KMS-11 (cell line): ENCODE measurements around the gene RLN1.
"Not testable (repeated sequence)": the region's sequence is repeated elsewhere in the genome, so short reads cannot be mapped to it uniquely, and the experiment has no call there.

ENCODE experiments used
- H2AFZ ChIP-seq: fragments of 200-600 bp; sonication (generic); 2 replicates; pipeline ENCODE4 v1.6.1; 2016; ENCODE audit warnings: antibody characterized with exemption, mixed run types, low read depth
- H3K27ac ChIP-seq: fragments of 200-600 bp; sonication (generic); 2 replicates; pipeline ENCODE4 v1.6.1; 2016; ENCODE audit warnings: mild to moderate bottlenecking, mixed run types
- H3K27me3 ChIP-seq: fragments of 200-600 bp; sonication (generic); 2 replicates; pipeline ENCODE4 v1.6.1; 2017; ENCODE audit warnings: mild to moderate bottlenecking, low read depth, mixed run types, moderate library complexity; ENCODE audit not compliant: insufficient read depth
- H3K36me3 ChIP-seq: fragments of 200-600 bp; sonication (generic); 2 replicates; pipeline ENCODE4 v1.6.1; 2017; ENCODE audit warnings: mild to moderate bottlenecking, mixed run types; ENCODE audit not compliant: insufficient read depth
- H3K4me1 ChIP-seq: fragments of 200-600 bp; sonication (generic); 2 replicates; pipeline ENCODE4 v1.6.1; 2016; ENCODE audit warnings: mild to moderate bottlenecking, low read depth, mixed run types; ENCODE audit not compliant: poor library complexity, severe bottlenecking
- H3K4me2 ChIP-seq: fragments of 200-600 bp; sonication (generic); 2 replicates; pipeline ENCODE4 v1.7.0; 2016; ENCODE audit warnings: mild to moderate bottlenecking, mixed run types
- H3K4me3 ChIP-seq: fragments of 200-600 bp; sonication (generic); IDR thresholded peaks from 2 replicates; pipeline ENCODE4 v1.6.1; 2017; ENCODE audit warnings: low read depth, low read length, mixed read lengths; ENCODE audit not compliant: insufficient read depth
- H3K79me2 ChIP-seq: fragments of 200-600 bp; sonication (generic); 2 replicates; pipeline ENCODE4 v1.6.1; 2016; ENCODE audit warnings: low read depth, mixed run types; ENCODE audit not compliant: insufficient read depth
- H3K9ac ChIP-seq: fragments of 200-600 bp; sonication (generic); 2 replicates; pipeline ENCODE4 v1.6.1; 2016; ENCODE audit warnings: mild to moderate bottlenecking, mixed run types
- H4K20me1 ChIP-seq: fragments of 200-600 bp; sonication (generic); 2 replicates; pipeline ENCODE4 v1.6.1; 2016; ENCODE audit warnings: mild to moderate bottlenecking, mixed run types; ENCODE audit not compliant: insufficient read depth
- TF ChIP-seq, protein P1 (sequence below): fragments of 200-600 bp; sonication (generic); conservative IDR thresholded peaks from 2 replicates; pipeline ENCODE4 v1.6.1; 2017; ENCODE audit warnings: low read depth, mild to moderate bottlenecking, antibody characterized with exemption, low read length, moderate library complexity, mixed read lengths

The RLN1 gene, protein sequence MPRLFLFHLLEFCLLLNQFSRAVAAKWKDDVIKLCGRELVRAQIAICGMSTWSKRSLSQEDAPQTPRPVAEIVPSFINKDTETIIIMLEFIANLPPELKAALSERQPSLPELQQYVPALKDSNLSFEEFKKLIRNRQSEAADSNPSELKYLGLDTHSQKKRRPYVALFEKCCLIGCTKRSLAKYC

DNA sequence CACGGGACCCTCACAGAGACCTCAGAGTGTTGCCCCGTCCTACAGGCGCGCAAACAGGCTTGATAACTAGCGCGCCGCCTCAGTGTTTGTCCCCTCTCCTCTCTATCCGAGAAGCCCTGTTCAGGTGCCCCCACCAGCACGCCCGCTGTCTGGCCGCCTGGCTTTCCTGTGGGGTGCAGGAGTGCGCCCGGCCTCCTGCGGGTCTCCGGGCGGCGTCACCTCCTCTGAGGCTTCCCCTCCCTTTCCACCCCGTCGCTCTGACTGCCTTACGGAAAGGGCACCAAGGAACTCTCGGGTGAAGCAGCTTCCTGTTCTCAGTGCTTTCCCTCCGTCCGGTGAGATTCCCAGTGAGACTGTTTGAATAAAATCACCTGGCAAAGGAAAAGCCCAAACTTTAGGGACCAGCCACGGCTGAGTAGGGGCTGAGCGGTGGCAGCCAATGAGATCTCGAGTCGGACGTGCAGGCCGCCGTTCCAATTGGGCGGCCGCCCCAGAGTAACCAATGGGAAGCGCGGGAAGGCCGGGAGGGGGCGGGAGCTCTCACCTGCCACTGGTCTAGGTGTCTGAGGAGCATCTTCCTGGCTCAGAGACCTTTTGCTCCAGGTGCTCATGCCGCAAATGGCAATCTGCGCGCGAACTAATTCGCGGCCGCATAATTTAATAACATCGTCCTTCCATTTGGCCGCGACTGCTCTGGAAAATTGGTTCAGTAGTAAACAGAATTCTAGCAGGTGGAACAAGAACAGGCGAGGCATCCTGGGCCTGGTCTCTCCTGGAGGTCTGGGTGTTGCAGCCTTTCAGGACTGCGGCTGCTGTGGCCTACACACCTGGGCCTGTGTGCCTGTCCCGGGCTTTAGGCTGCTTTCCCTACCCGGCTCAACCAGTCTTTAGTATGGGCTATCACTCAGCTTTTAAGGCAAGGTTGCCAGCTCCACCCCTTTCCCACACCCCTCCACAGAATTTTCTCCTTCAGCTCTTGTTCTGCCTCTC lies at the start of gene RLN1:
Gene RLN1 (minus strand): TSS at position 885 of the 990 bp plus-strand sequence. CDS start 130 bp downstream, at position 755.
- H3K36me3 ChIP-seq, H3K27ac ChIP-seq, H2AFZ ChIP-seq, H3K4me2 ChIP-seq, H3K27me3 ChIP-seq, H3K9ac ChIP-seq, H4K20me1 ChIP-seq, H3K79me2 ChIP-seq, H3K4me3 ChIP-seq, H3K4me1 ChIP-seq: not testable (repeated sequence)

DNA sequence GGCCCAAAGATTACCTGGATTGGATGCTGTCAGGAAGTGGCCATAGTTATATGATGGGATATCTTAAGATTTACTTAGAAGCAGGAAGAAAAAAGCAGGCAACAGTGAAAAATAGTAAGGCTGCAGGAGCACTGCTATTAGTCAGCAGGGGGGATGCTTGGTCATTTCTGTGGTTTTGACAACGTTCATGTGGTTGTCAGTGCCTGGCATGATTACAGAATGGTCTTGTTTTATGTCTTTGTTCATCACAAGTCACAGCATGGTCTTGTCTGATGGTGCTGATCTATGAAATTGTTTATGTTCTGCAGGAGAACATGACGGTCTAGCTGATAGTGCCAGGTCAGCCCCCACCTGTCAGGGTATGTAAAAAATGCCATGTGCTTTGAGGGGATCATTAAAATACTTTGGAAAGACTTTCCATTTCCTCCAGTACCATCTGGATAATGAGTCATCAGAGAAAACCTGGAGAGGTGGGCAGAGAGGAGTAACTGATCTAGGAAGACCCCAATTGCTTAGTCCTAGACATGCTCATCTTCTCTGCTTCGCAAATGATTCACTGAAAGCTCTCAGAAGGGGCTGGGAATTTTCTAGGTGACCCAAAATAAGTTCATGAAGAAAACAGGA lies 49.5 kb upstream of the RLN1 start:
- Histone ChIP-seq H3K27ac (no peak overlapping the region), H3K4me3 (no peak overlapping the region), H3K79me2 (no peaks in the 10 kb centered on the region), H3K27me3 (no peaks in the 10 kb centered on the region), H3K4me1 (peaks cover 19% of the 10 kb centered on the region), H4K20me1 (no peaks in the 10 kb centered on the region), H3K9ac (no peak overlapping the region), H2AFZ (no peak overlapping the region), H3K36me3 (no peaks in the 10 kb centered on the region), H3K4me2 (peak overlapping the region; percentile 46)
- TF ChIP-seq, protein P1, sequence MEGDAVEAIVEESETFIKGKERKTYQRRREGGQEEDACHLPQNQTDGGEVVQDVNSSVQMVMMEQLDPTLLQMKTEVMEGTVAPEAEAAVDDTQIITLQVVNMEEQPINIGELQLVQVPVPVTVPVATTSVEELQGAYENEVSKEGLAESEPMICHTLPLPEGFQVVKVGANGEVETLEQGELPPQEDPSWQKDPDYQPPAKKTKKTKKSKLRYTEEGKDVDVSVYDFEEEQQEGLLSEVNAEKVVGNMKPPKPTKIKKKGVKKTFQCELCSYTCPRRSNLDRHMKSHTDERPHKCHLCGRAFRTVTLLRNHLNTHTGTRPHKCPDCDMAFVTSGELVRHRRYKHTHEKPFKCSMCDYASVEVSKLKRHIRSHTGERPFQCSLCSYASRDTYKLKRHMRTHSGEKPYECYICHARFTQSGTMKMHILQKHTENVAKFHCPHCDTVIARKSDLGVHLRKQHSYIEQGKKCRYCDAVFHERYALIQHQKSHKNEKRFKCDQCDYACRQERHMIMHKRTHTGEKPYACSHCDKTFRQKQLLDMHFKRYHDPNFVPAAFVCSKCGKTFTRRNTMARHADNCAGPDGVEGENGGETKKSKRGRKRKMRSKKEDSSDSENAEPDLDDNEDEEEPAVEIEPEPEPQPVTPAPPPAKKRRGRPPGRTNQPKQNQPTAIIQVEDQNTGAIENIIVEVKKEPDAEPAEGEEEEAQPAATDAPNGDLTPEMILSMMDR, result no peak

DNA sequence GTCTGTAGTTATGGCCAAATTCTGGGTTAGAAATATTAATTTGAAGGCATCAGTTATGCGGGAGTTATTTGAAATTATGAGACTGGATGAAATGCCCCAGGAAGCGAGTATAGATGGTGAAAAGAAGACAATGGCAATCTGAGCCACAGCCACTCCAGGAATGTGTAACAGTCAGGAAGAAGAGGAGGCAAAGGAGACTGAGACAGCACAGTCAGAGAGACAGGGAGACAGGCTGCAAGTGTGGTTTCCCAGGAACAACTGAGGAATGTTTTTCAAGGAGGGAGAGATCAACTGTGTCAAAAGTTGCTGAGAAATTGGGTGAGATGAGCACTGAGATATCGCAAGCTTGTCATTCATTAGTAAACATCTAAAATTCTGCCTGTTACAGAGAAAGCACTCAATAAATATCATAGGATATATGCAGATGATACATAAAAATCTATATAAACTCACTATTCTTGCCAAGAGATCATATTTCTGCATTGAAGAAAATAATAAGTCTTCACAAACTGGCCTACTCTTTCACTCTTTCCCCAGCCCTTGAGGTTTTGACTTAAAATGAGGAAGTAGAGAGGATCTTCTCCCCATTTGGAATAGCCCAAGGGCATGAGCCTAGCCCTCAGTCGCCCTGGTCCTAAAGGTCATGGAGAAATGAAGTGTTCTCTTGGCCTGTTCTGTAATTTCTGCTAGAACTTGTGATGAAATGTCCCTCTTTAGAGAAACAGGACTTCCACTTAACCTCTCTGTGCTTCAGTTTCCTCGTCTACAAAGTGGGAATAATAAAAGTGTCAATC lies 48.5 kb upstream of the RLN1 start:
- Histone ChIP-seq H3K4me3 (no peak overlapping the region), H3K9ac (no peak overlapping the region), H3K4me1 (peaks cover 19% of the 10 kb centered on the region), H4K20me1 (no peaks in the 10 kb centered on the region), H3K27ac (no peak overlapping the region), H2AFZ (no peak overlapping the region), H3K36me3 (no peaks in the 10 kb centered on the region), H3K27me3 (no peaks in the 10 kb centered on the region), H3K4me2 (no peak overlapping the region), H3K79me2 (no peaks in the 10 kb centered on the region)
- TF ChIP-seq, protein P1, result no peak

DNA sequence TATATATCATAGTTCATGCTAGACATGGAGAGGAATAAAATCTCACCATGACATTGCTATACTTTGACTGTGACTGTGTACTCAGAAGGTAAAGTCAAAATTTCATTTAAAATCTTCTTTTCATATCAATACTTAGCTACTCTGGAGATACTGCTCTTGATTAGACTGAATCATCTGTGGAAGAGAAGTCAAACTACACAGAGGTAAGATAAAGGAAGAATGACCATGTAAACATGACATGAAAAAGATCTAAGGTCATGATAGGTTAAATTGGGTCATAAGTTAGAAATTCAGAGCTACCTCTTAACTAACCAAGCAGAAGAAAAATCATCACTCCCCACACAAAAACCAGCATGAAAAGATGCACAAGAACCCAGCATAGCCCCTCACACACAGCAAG lies 44.8 kb upstream of the RLN1 start:
- Histone ChIP-seq H3K4me1 (peaks cover 11% of the 10 kb centered on the region), H3K4me3 (no peak overlapping the region), H2AFZ (no peak overlapping the region), H4K20me1 (no peaks in the 10 kb centered on the region), H3K27ac (no peak overlapping the region), H3K27me3 (no peaks in the 10 kb centered on the region), H3K4me2 (no peak overlapping the region), H3K79me2 (no peaks in the 10 kb centered on the region), H3K9ac (no peak overlapping the region), H3K36me3 (no peaks in the 10 kb centered on the region)
- TF ChIP-seq, protein P1, result no peak
